Measurements from ENCODE around the gene MICAL1.

GRCh38 chr6:109450801-109451200 lies 4.8 kb downstream of the MICAL1 start:
- TF ChIP-seq GATA2 (IDR thresholded peaks at IDR 0.05; ENCODE audit: low read depth, low read length) (no peak), GATA3 (IDR thresholded peaks at IDR 0.05; ENCODE audit: low read depth, low read length) (no peak)

Measured in SH-SY5Y (cell line).